Erythroblast (primary cell): ENCODE measurements around the gene MEF2B.
"Not testable (repeated sequence)": the region's sequence is repeated elsewhere in the genome, so short reads cannot be mapped to it uniquely, and the experiment has no call there.

Source experiments
- DNase-seq, 2 experiments: peaks; one replicate each; lab custom pipeline; 2025; lab: John Stamatoyannopoulos, UW
- GATA1 ChIP-seq: IDR thresholded peaks from 2 replicates; pipeline ENCODE4 v1.6.1; 2011; ENCODE audit warnings: low read depth, mild to moderate bottlenecking, control low read depth, low read length, moderate library complexity
- POLR2A ChIP-seq: IDR thresholded peaks from 2 replicates; pipeline ENCODE4 v1.6.1; 2011; ENCODE audit warnings: mild to moderate bottlenecking, low read length

MEF2B gene

GRCh38 chr19:19138109-19138981 lies 31.7 kb downstream of the MEF2B start, which contains the start of gene TMEM161A:
TSS of gene TMEM161A (minus strand) at chr19:19138478. CDS start at chr19:19138428, 50 bp downstream.
- TF ChIP-seq POLR2A = peak; percentile 76
- TF ChIP-seq GATA1 = no peak
- DNase-seq = peak; percentile 99

- no peak for TF ChIP-seq POLR2A
- TF ChIP-seq GATA1 = no peak
These were observed 32.4 kb downstream of the MEF2B start for GRCh38 chr19:19137556-19138108.

DNA sequence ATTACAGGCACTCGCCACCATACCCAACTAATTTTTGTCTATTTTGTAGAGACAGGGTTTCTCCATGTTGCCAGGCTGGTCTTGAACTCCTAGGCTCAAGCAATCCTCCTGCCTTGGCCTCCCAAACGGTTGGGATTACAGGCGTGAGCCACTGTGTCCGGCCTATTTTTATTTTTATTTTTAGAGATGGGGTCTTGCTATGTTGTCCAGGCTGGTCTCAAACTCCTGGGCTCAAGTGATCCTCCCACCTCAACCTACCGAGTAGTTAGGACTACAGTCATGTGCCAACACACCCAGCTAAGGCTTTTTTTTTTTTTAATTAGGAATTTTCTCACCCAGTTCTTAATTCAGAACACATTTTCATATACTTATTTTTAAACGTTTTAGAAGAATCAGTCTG lies 34.4 kb downstream of the MEF2B start:
- not testable (repeated sequence) for DNase-seq

More at GRCh38 chr19:19137556-19138108, 32.4 kb downstream of the MEF2B start:
- DNase-seq = peak in 1 of 2 experiments; percentile 44

- no peak for DNase-seq
- no peak for TF ChIP-seq GATA1
- no peak for TF ChIP-seq POLR2A
These were observed 35.3 kb downstream of the MEF2B start for GRCh38 chr19:19134687-19135158.

GRCh38 chr19:19133985-19134384 lies 36.1 kb downstream of the MEF2B start:
- no peak for TF ChIP-seq GATA1
- no peak for TF ChIP-seq POLR2A
- DNase-seq = no peak

DNA sequence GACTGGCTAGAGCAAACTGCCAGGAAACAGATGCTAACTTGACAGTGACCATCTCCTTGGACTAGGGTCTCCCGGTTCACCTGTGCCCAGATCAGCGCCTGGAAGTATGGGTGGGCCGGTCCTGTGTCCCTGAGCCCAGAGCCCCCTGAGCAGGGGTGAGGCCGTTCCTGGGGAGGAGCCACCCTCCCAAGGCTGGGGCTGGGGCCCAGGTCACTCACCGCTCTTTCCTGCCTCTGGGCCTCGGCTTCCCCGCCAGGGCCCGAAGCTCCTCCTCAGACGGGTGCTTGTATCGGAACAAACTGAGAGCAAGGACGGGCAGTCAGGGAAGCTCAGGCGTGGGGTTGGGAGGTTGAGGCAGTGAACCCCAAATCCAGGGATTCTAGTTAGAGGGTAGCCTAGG lies 37.2 kb downstream of the MEF2B start:
- DNase-seq = no peak
- TF ChIP-seq GATA1 (no peak), POLR2A (no peak)

DNA sequence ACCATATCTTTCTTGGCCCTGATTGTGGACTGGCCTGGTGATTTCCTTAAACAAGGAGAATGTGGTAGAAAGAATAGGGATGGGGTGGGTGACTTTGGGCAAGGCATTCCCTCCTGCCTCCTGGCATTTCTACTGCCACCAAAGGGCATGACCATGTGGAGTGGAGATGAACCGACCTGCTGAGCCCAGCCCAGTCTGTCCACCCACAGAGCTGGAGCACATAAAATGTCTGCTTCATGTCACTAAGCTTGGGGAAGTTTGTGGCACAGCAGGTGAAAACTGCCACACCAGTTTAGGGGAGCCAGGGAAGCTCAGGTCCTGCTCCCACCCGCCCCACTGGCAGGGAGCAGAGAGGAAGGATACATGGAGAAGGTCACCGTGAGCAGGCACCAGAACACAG lies 38.1 kb downstream of the MEF2B start:
- DNase-seq = no peak
- TF ChIP-seq GATA1 (no peak), POLR2A (no peak)

- no peak for DNase-seq
These were observed 44.0 kb downstream of the MEF2B start for GRCh38 chr19:19126102-19126501.

GRCh38 chr19:19123386-19123785 lies 46.7 kb downstream of the MEF2B start:
- no peak for DNase-seq
- no peak for TF ChIP-seq GATA1
- no peak for TF ChIP-seq POLR2A

More at GRCh38 chr19:19126102-19126501, 44.0 kb downstream of the MEF2B start:
- TF ChIP-seq GATA1 (no peak), POLR2A (no peak)

GRCh38 chr19:19122902-19123301 lies 47.2 kb downstream of the MEF2B start:
- DNase-seq = no peak
- no peak for TF ChIP-seq GATA1
- TF ChIP-seq POLR2A = no peak

- TF ChIP-seq POLR2A = no peak
- TF ChIP-seq GATA1 = no peak
- DNase-seq = no peak
These were observed 48.7 kb downstream of the MEF2B start for GRCh38 chr19:19121371-19121770.

DNA sequence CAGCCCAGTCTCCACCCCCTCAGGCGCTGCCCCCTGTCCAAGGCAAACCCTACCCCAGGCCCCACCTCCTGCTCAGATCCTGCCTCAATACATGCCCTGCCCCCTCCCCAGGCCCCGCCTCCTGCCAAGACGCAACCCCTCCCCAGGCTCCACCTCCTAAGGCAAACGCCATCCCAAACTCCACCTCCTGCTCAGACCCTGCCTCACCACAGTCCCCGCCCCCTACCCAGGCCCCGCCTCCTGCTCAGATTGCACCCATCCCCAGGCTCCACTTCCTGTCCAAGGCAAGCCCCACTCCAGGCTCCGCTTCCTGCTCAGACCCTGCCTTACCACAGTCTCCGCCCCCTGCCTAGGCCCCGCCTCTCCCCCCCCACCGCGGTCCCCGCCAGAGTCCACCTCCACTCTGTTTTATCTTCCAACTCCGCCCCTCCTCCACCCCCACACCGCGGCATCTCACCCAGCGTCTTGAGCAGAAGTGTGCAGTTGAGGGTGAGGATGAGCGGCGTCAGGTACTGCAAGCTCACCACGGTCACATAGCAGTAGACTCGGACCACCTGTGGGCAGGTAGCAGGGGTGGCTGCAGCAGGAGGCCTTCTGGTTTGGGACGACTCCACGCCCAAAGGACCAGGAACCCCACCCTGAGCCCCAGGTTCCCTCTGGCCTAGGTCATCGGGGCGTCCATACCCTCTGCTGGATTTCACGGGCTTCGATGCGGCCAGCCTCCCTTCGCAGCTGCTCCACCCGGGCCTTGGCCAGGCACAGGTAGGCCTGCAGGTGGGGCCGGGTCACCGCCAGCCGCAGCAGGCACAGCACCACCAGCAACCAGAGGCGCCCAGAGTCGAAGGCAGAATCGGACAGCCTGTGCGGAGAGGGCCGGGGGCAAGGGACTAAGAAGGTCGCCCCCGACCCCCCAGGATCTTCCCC lies 49.5 kb downstream of the MEF2B start:
- DNase-seq = peak in 1 of 2 experiments; percentile 40
- TF ChIP-seq GATA1 = no peak
- no peak for TF ChIP-seq POLR2A
